H9 (cell line): ENCODE measurements around the gene CRB3. TPM values are rescaled to one million over a fixed set of nuclear protein-coding genes. Genes with fewer than 3 reads are reported as not detected.

Source experiments
- DNase-seq: peaks from one replicate; pipeline ENCODE4 v3.0.0-alpha.2; 2017
- H2AFZ ChIP-seq: one replicate; pipeline ENCODE4 v1.6.1; 2013; ENCODE audit warnings: mild to moderate bottlenecking, low read length, control low read depth, moderate library complexity
- H2AK5ac ChIP-seq: 2 replicates; pipeline ENCODE4 v1.6.1; 2013; ENCODE audit warnings: low read length, control low read depth, mixed read lengths; ENCODE audit not compliant: insufficient read length
- H2BK120ac ChIP-seq: one replicate; pipeline ENCODE4 v1.6.1; 2013; ENCODE audit warnings: low read depth, mild to moderate bottlenecking, low read length, control low read depth, inconsistent platforms; ENCODE audit not compliant: poor library complexity, severe bottlenecking
- H2BK12ac ChIP-seq: 2 replicates; pipeline ENCODE4 v1.6.1; 2013; ENCODE audit warnings: low read length, control low read depth, mixed read lengths, low read depth; ENCODE audit not compliant: insufficient read length
- H2BK15ac ChIP-seq: 2 replicates; pipeline ENCODE4 v1.6.1; 2013; ENCODE audit warnings: low read depth, low read length, control low read depth
- H2BK20ac ChIP-seq: one replicate; pipeline ENCODE4 v1.6.1; 2013; ENCODE audit warnings: low read depth, mild to moderate bottlenecking, low read length, control low read depth, inconsistent platforms; ENCODE audit not compliant: poor library complexity, severe bottlenecking
- H2BK5ac ChIP-seq: 2 replicates; pipeline ENCODE4 v1.6.1; 2013; ENCODE audit warnings: low read length, control low read depth, mixed read lengths; ENCODE audit not compliant: insufficient read length
- H3K14ac ChIP-seq: 2 replicates; pipeline ENCODE4 v1.6.1; 2013; ENCODE audit warnings: low read length, control low read depth; ENCODE audit not compliant: insufficient read depth
- H3K18ac ChIP-seq: 2 replicates; pipeline ENCODE4 v1.6.1; 2013; ENCODE audit warnings: low read depth, mild to moderate bottlenecking, mixed read lengths, low read length, control low read depth; ENCODE audit not compliant: insufficient read length
- H3K23ac ChIP-seq: 2 replicates; pipeline ENCODE4 v1.6.1; 2013; ENCODE audit warnings: low read length, control low read depth, mixed read lengths, low read depth; ENCODE audit not compliant: insufficient read length
- H3K23me2 ChIP-seq: 2 replicates; pipeline ENCODE4 v1.6.1; 2013; ENCODE audit warnings: low read depth, mild to moderate bottlenecking, mixed read lengths, low read length, control low read depth; ENCODE audit not compliant: insufficient read length, poor library complexity, severe bottlenecking
- H3K27ac ChIP-seq: 2 replicates; pipeline ENCODE4 v1.5.1; 2013; ENCODE audit warnings: low read length, control low read depth, mixed read lengths, low read depth; ENCODE audit not compliant: insufficient read length
- H3K27me3 ChIP-seq: 2 replicates; pipeline ENCODE4 v1.6.1; 2013; ENCODE audit warnings: low read length, control low read depth, inconsistent platforms; ENCODE audit not compliant: insufficient read depth
- H3K4ac ChIP-seq: 2 replicates; pipeline ENCODE4 v1.6.1; 2013; ENCODE audit warnings: low read depth, mild to moderate bottlenecking, control low read depth, inconsistent platforms, low read length, moderate library complexity
- H3K4me1 ChIP-seq: 2 replicates; pipeline ENCODE4 v1.6.1; 2013; ENCODE audit warnings: low read length, control low read depth, inconsistent platforms; ENCODE audit not compliant: insufficient read depth
- H3K4me2 ChIP-seq: 2 replicates; pipeline ENCODE4 v1.6.1; 2013; ENCODE audit warnings: low read length, control low read depth, mixed read lengths; ENCODE audit not compliant: insufficient read length, insufficient read depth
- H3K56ac ChIP-seq: 2 replicates; pipeline ENCODE4 v1.6.1; 2013; ENCODE audit warnings: low read depth, mild to moderate bottlenecking, mixed read lengths, low read length, control low read depth; ENCODE audit not compliant: insufficient read length
- H3K79me1 ChIP-seq: 2 replicates; pipeline ENCODE4 v1.6.1; 2013; ENCODE audit warnings: low read depth, mild to moderate bottlenecking, moderate library complexity, low read length, control low read depth, inconsistent platforms; ENCODE audit not compliant: insufficient read depth, poor library complexity, severe bottlenecking
- H3K79me2 ChIP-seq: 2 replicates; pipeline ENCODE4 v1.6.1; 2013; ENCODE audit warnings: low read length, control low read depth, inconsistent platforms; ENCODE audit not compliant: insufficient read depth
- H3K9ac ChIP-seq: 2 replicates; pipeline ENCODE4 v1.6.1; 2013; ENCODE audit warnings: low read length, control low read depth, mixed read lengths; ENCODE audit not compliant: insufficient read length; ENCODE audit errors: extremely low read depth
- H3K9me3 ChIP-seq: one replicate; pipeline ENCODE4 v1.6.1; 2013; ENCODE audit warnings: low read depth, low read length, inconsistent platforms; ENCODE audit not compliant: control insufficient read depth
- H3T11ph ChIP-seq: one replicate; pipeline ENCODE4 v1.6.1; 2013; ENCODE audit warnings: mild to moderate bottlenecking, low read length, control low read depth, inconsistent platforms
- H4K20me1 ChIP-seq: one replicate; pipeline ENCODE4 v1.6.1; 2013; ENCODE audit not compliant: control insufficient read depth, insufficient read length, insufficient read depth
- H4K5ac ChIP-seq: 2 replicates; pipeline ENCODE4 v1.6.1; 2013; ENCODE audit warnings: low read depth, mild to moderate bottlenecking, mixed read lengths, low read length, control low read depth; ENCODE audit not compliant: insufficient read length
- H4K8ac ChIP-seq: replicated peaks from 2 replicates; pipeline ENCODE4 v1.6.1; 2013; ENCODE audit warnings: low read length, control low read depth, mixed read lengths, low read depth; ENCODE audit not compliant: insufficient read length
- H4K91ac ChIP-seq: 2 replicates; pipeline ENCODE4 v1.6.1; 2013; ENCODE audit warnings: low read depth, mild to moderate bottlenecking, moderate library complexity, mixed read lengths, low read length, control low read depth; ENCODE audit not compliant: insufficient read length
- H3K27ac Mint-ChIP-seq, 3 experiments: 2 replicates in 2 of 3; 3 replicates in 1 of 3; pipeline ENCODE4 v1.8.0; 2020 to 2021; ENCODE audit warnings: mixed read lengths in 3 of 3, mild to moderate bottlenecking in 1 of 3, moderate library complexity in 1 of 3
- H3K27me3 Mint-ChIP-seq: 2 replicates; pipeline ENCODE4 v1.8.0; 2021; ENCODE audit warnings: low read depth, mild to moderate bottlenecking, moderate library complexity, mixed read lengths
- H3K36me3 Mint-ChIP-seq, 3 experiments: 2 replicates in 2 of 3; 3 replicates in 1 of 3; pipeline ENCODE4 v1.8.0; 2020 to 2021; ENCODE audit warnings: low read depth in 3 of 3, mixed read lengths in 3 of 3; ENCODE audit not compliant: insufficient read depth in 1 of 3
- H3K4me1 Mint-ChIP-seq, 2 experiments: 2 replicates each; pipeline ENCODE4 v1.8.0; 2020; ENCODE audit warnings: mixed read lengths in 2 of 2
- H3K4me3 Mint-ChIP-seq, 2 experiments: 2 replicates in 1 of 2; 3 replicates in 1 of 2; pipeline ENCODE4 v1.8.0; 2020 to 2021; ENCODE audit warnings: mild to moderate bottlenecking in 2 of 2, mixed read lengths in 2 of 2, moderate library complexity in 1 of 2
- H3K9me3 Mint-ChIP-seq, 2 experiments: 2 replicates in 1 of 2; 3 replicates in 1 of 2; pipeline ENCODE4 v1.8.0; 2020; ENCODE audit warnings: mild to moderate bottlenecking in 2 of 2, mixed read lengths in 2 of 2, moderate library complexity in 1 of 2
- WGBS: extraction: QIAGEN DNeasy Blood & Tissue Kit; methylation state at CpG from one replicate; pipeline ENCODE4 v1.1.7; 2013; ENCODE audit warnings: missing lambda C conversion rate, low lambda C conversion rate, mixed read lengths; ENCODE audit not compliant: insufficient read length; ENCODE audit errors: extremely low coverage; 5-methylcytosine and 5-hydroxymethylcytosine counted together
- total RNA-seq: library from RNA; stranded (reverse); gene quantifications from 2 replicates; pipeline ENCODE4 v1.2.1, GENCODE V29; 2021
- TF ChIP-seq, protein P1 (sequence below): fragments of 200-600 bp; sonication (generic); conservative IDR thresholded peaks from 3 replicates; pipeline ENCODE4 v1.8.0; 2021; ENCODE audit warnings: antibody characterized with exemption, mild to moderate bottlenecking

CRB3 gene
- total RNA-seq, 1 experiment from 2014 or later = 32.1 TPM

DNA sequence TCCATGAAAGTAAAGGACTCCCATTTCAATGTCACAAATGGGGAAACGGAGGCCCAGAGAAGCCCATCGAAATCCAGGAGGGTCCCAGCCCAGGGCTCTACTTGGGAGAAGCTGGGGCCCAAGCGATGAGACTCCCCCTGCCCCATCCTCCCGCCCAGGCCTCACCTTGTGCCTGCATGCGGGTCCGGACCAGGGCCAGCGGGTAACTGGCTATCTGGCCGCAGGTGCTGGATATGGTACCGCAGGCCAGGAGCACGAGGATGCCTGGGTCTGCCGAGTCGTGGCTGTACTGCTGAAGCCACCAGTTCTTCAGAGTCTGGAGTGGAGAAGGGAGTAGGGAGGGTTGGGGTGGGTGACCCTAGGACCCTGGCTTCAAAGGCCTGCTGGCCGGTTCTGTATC lies 20.1 kb upstream of the CRB3 start:
- Histone ChIP-seq H3K4ac (no peak overlapping the region), H2AK5ac (no peak overlapping the region), H3T11ph (no peak overlapping the region), H2BK20ac (no peak overlapping the region), H3K18ac (no peak overlapping the region), H3K79me1 (no peaks in the 10 kb centered on the region), H3K23ac (no peak overlapping the region), H3K4me1 (no peaks in the 10 kb centered on the region), H2BK120ac (no peak overlapping the region), H4K91ac (no peak overlapping the region), H2BK12ac (no peak overlapping the region), H4K5ac (no peak overlapping the region), H3K14ac (no peak overlapping the region; the same call in 1 of the 2 replicates), H3K23me2 (no peaks in the 10 kb centered on the region), H3K9ac (no peak overlapping the region), H2AFZ (no peak overlapping the region), H3K9me3 (no peaks in the 10 kb centered on the region), H4K20me1 (peaks cover 2% of the 10 kb centered on the region), H4K8ac (no peak overlapping the region), H2BK5ac (no peak overlapping the region), H3K27ac (no peak overlapping the region), H2BK15ac (no peak overlapping the region), H3K79me2 (no peaks in the 10 kb centered on the region), H3K4me2 (no peak overlapping the region), H3K56ac (no peak overlapping the region), H3K27me3 (no peaks in the 10 kb centered on the region)
- Mint-ChIP-seq H3K4me3 (no peak overlapping the region), H3K9me3 (no peaks in the 10 kb centered on the region; a peak in 1 of 5 replicates), H3K27ac (0 out of 7 replicates have a peak overlapping the region, but pooled peaks of 1 of the 3 experiments have one; percentile 4), H3K4me1 (no peaks in the 10 kb centered on the region; a peak in 1 of 4 replicates), H3K27me3 (peaks cover 2% of the 10 kb centered on the region; the same call in 1 of the 2 replicates), H3K36me3 (peaks cover 8 to 19% (median 14%) of the 10 kb centered on the region in 3 experiments; a peak in 6 of 7 replicates)
- no CpG with 5 or more reads among the region's 13 CpGs for WGBS
- DNase-seq = no peak
- TF ChIP-seq, protein P1, sequence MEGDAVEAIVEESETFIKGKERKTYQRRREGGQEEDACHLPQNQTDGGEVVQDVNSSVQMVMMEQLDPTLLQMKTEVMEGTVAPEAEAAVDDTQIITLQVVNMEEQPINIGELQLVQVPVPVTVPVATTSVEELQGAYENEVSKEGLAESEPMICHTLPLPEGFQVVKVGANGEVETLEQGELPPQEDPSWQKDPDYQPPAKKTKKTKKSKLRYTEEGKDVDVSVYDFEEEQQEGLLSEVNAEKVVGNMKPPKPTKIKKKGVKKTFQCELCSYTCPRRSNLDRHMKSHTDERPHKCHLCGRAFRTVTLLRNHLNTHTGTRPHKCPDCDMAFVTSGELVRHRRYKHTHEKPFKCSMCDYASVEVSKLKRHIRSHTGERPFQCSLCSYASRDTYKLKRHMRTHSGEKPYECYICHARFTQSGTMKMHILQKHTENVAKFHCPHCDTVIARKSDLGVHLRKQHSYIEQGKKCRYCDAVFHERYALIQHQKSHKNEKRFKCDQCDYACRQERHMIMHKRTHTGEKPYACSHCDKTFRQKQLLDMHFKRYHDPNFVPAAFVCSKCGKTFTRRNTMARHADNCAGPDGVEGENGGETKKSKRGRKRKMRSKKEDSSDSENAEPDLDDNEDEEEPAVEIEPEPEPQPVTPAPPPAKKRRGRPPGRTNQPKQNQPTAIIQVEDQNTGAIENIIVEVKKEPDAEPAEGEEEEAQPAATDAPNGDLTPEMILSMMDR = no peak
